Liver (tissue), 9 donors: ENCODE measurements around the gene C1orf50. TPM values are rescaled to one million over a fixed set of nuclear protein-coding genes. Genes with fewer than 3 reads are reported as not detected.

Experiments used
- DNase-seq: peaks from one replicate; pipeline ENCODE4 v3.0.0-alpha.2; 2017; ENCODE audit warnings: low spot score
- H3K27ac ChIP-seq, 2 donors: one replicate each; pipeline ENCODE4 v1.7.0; 2013; ENCODE audit warnings: inconsistent platforms in 2 of 2, low read length in 2 of 2, control low read depth in 1 of 2, low read depth in 1 of 2, mild to moderate bottlenecking in 1 of 2
- H3K27me3 ChIP-seq, 4 donors: one replicate each; pipeline versions ENCODE4 v1.6.1 to v1.7.0; 2013; ENCODE audit warnings: low read length in 3 of 4, inconsistent platforms in 1 of 4, mild to moderate bottlenecking in 1 of 4, moderate library complexity in 1 of 4; ENCODE audit not compliant: control insufficient read depth in 4 of 4, insufficient read depth in 4 of 4
- H3K36me3 ChIP-seq, 4 donors: one replicate each; pipeline versions ENCODE4 v1.6.1 to v1.7.0; 2013; ENCODE audit warnings: low read length in 3 of 4, mild to moderate bottlenecking in 3 of 4, low read depth in 1 of 4, moderate library complexity in 1 of 4; ENCODE audit not compliant: control insufficient read depth in 4 of 4, insufficient read depth in 3 of 4
- H3K4me1 ChIP-seq, 4 donors: one replicate each; pipeline versions ENCODE4 v1.6.1 to v1.7.0; 2013; ENCODE audit warnings: low read length in 3 of 4, mild to moderate bottlenecking in 3 of 4, moderate library complexity in 1 of 4; ENCODE audit not compliant: control insufficient read depth in 4 of 4, insufficient read depth in 4 of 4
- H3K4me3 ChIP-seq, 3 donors: one replicate each; pipeline versions ENCODE4 v1.6.1 to v1.7.0; 2013; ENCODE audit warnings: low read length in 3 of 3, control low read depth in 1 of 3, low read depth in 1 of 3, mild to moderate bottlenecking in 1 of 3
- H3K9ac ChIP-seq, 2 donors: one replicate each; pipeline ENCODE4 v1.7.0; 2013; ENCODE audit warnings: low read length in 2 of 2, mild to moderate bottlenecking in 2 of 2, moderate library complexity in 2 of 2, control low read depth in 1 of 2, low read depth in 1 of 2
- H3K9me3 ChIP-seq, 4 donors: one replicate each; pipeline versions ENCODE4 v1.6.1 to v1.7.0; 2013; ENCODE audit warnings: low read length in 3 of 4; ENCODE audit not compliant: control insufficient read depth in 4 of 4
- ATF3 ChIP-seq: IDR thresholded peaks from 2 replicates; pipeline ENCODE4 v1.6.1; 2016; ENCODE audit warnings: antibody characterized with exemption
- CTCF ChIP-seq: fragments of 150-350 bp; IDR thresholded peaks from 2 replicates; pipeline ENCODE4 v1.5.1; 2017; ENCODE audit warnings: improper control_type of control experiment, low read depth, low read length; ENCODE audit not compliant: missing input control
- EGR1 ChIP-seq, 2 donors: IDR thresholded peaks; 2 replicates each; pipeline ENCODE4 v1.6.1; 2016 to 2018; ENCODE audit warnings: antibody characterized with exemption in 2 of 2, low read depth in 2 of 2
- FOXA1 ChIP-seq: IDR thresholded peaks from 2 replicates; pipeline ENCODE4 v1.6.1; 2016; ENCODE audit warnings: antibody characterized with exemption
- FOXA2 ChIP-seq: IDR thresholded peaks from 2 replicates; pipeline ENCODE4 v1.6.1; 2016; ENCODE audit warnings: antibody characterized with exemption
- HNF4A ChIP-seq, 2 donors: conservative IDR thresholded peaks; 2 replicates each; pipeline ENCODE4 v1.6.1; 2016; ENCODE audit warnings: antibody characterized with exemption in 2 of 2, mild to moderate bottlenecking in 2 of 2
- HNF4G ChIP-seq: IDR thresholded peaks from 2 replicates; pipeline ENCODE4 v1.6.1; 2016; ENCODE audit warnings: antibody characterized with exemption
- JUND ChIP-seq, 2 donors: IDR thresholded peaks; 2 replicates each; pipeline ENCODE4 v1.6.1; 2016; ENCODE audit warnings: antibody characterized with exemption in 2 of 2
- MAX ChIP-seq: IDR thresholded peaks from 2 replicates; pipeline ENCODE4 v1.6.1; 2016; ENCODE audit warnings: antibody characterized with exemption
- RAD21 ChIP-seq, 2 donors: IDR thresholded peaks; 2 replicates each; pipeline ENCODE4 v1.6.1; 2016; ENCODE audit warnings: antibody characterized with exemption in 2 of 2, mild to moderate bottlenecking in 2 of 2
- REST ChIP-seq: IDR thresholded peaks from 2 replicates; pipeline ENCODE4 v1.6.1; 2016; ENCODE audit warnings: antibody characterized with exemption, mild to moderate bottlenecking
- RXRA ChIP-seq, 2 donors: IDR thresholded peaks; 2 replicates each; pipeline ENCODE4 v1.6.1; 2017 to 2018; ENCODE audit warnings: antibody characterized with exemption in 2 of 2, mild to moderate bottlenecking in 1 of 2
- SP1 ChIP-seq: IDR thresholded peaks from 2 replicates; pipeline ENCODE4 v1.6.1; 2018; ENCODE audit warnings: antibody characterized with exemption, mild to moderate bottlenecking
- TAF1 ChIP-seq: conservative IDR thresholded peaks from 2 replicates; pipeline ENCODE4 v1.6.1; 2016; ENCODE audit warnings: antibody characterized with exemption, mild to moderate bottlenecking
- YY1 ChIP-seq: IDR thresholded peaks from 2 replicates; pipeline ENCODE4 v1.6.1; 2016; ENCODE audit warnings: antibody characterized with exemption, mild to moderate bottlenecking
- WGBS: extraction: QIAGEN DNeasy Blood & Tissue Kit; methylation state at CpG from one replicate; pipeline ENCODE4 v1.1.7; 2013; 5-methylcytosine and 5-hydroxymethylcytosine counted together
- polyA plus RNA-seq, 2 donors: library from polyadenylated mRNA; stranded (reverse) in 1 of 2; unstranded in 1 of 2; fragments of 200-250 nt in 1 of 2; fragments of >200 nt in 1 of 2; fragmentation: Nextera tagmentation in 1 of 2; extraction: Ambion mirVana in 1 of 2; gene quantifications; one replicate each; pipeline versions ENCODE4 v1.2.1 to v1.2.3, GENCODE V29; 2013 to 2015
- total RNA-seq, 2 donors: library from RNA; depleted of rRNA; stranded (reverse); fragments of >200 nt; gene quantifications; one replicate each; pipeline ENCODE4 v1.2.3, GENCODE V29; 2014
- donor health status: healthy.
- donor health status: healthy.
- donor health status: healthy.
- donor health status: healthy.
- donor health status: healthy.

C1orf50 gene
- total and polyA plus RNA-seq, 4 donors: 2.6 to 5.8 (median 3.5) TPM

- Histone ChIP-seq H3K36me3 (no peaks in the 10 kb centered on the region), H3K4me3 (no peak overlapping the region), H3K27ac (no peak overlapping the region), H3K27me3 (no peaks in the 10 kb centered on the region), H3K9ac (no peak overlapping the region), H3K4me1 (no peaks in the 10 kb centered on the region), H3K9me3 (no peaks in the 10 kb centered on the region)
- 90% methylated on average over 3 of the region's 3 CpGs for WGBS
- DNase-seq: no peak
- TF ChIP-seq ATF3 (no peak), EGR1 (IDR thresholded peaks at IDR 0.05; ENCODE audit: low read depth in 2 of 2) (no peak), RAD21 (IDR thresholded peaks at IDR 0.05) (no peak), CTCF (no peak), FOXA2 (no peak)
Measured at GRCh38 chr1:42797414-42797813, 30.4 kb downstream of the C1orf50 start.

GRCh38 chr1:42797979-42798378, 30.9 kb downstream of the C1orf50 start:
- no peak overlapping the region for H3K4me3 ChIP-seq
- DNase-seq: no peak
- no peaks in the 10 kb centered on the region for H3K36me3 ChIP-seq
- no peak overlapping the region for H3K9ac ChIP-seq
- no peaks in the 10 kb centered on the region for H3K27me3 ChIP-seq
- no peaks in the 10 kb centered on the region for H3K9me3 ChIP-seq
- 94% methylated on average over 5 of the region's 5 CpGs for WGBS
- no peaks in the 10 kb centered on the region for H3K4me1 ChIP-seq
- TF ChIP-seq EGR1 (IDR thresholded peaks at IDR 0.05; ENCODE audit: low read depth in 2 of 2) (no peak), JUND (IDR thresholded peaks at IDR 0.05) (no peak), REST (no peak), TAF1 (no peak), MAX (no peak), CTCF (no peak), HNF4A (conservative IDR thresholded peaks at IDR 0.05) (no peak), RAD21 (IDR thresholded peaks at IDR 0.05) (no peak), FOXA1 (no peak), RXRA (IDR thresholded peaks at IDR 0.05) (no peak), SP1 (no peak), HNF4G (no peak), YY1 (no peak), FOXA2 (no peak)
- no peak overlapping the region for H3K27ac ChIP-seq
